GM19438 (cell line): ENCODE data around the gene RNF8.
"Not testable (repeated sequence)": the region's sequence is repeated elsewhere in the genome, so short reads cannot be mapped to it uniquely, and the experiment has no call there.

Experiments
- ATAC-seq: cut with Tn5 transposase; IDR thresholded peaks from one replicate; pipeline ENCODE4 v1.9.1; 2021; ENCODE audit warnings: low read depth; ENCODE audit not compliant: unreplicated experiment

The RNF8 gene

DNA sequence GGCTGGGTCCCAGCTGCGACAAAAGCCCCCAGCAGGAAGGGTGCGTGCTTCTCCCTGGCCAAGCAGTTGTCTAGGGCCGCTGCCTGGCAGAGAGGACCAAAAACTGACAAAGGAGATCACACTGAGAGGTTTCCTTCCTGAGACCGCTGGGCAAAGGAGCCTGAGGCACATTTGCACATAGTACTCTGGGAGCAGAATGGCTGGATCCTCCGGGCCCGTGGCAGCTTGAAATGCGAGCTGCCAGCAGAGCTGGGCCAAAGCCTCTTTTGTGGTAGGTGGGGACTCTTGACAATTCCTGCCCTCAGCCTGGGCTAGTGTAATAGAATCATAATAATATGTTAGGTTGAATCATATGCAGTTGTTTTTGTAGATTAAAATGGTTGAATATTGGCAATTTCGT is 33.1 kb upstream of the RNF8 start:
- no peak for ATAC-seq

DNA sequence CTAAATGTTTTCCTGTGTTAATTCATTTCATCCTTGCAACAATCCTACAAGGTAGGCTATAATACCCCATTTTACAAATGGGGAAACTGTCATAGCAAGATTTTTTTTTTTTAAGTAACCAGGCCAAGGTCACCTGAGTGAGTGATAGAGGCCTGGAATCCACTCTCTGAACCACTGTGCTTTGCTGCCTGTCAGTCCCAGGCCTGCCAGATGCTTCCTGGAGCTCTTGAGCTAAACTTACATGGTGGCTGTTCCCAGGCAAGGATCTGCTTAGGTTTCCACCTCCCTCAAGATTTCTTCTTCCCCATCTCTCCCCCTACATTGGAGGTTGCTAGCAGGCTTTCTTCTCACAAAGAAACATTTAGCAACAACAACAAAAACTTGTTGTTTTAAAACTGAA is 32.7 kb upstream of the RNF8 start:
- ATAC-seq, result no peak

GRCh38 chr6:37321516-37322415 is 32.0 kb upstream of the RNF8 start:
- ATAC-seq, result no peak

DNA sequence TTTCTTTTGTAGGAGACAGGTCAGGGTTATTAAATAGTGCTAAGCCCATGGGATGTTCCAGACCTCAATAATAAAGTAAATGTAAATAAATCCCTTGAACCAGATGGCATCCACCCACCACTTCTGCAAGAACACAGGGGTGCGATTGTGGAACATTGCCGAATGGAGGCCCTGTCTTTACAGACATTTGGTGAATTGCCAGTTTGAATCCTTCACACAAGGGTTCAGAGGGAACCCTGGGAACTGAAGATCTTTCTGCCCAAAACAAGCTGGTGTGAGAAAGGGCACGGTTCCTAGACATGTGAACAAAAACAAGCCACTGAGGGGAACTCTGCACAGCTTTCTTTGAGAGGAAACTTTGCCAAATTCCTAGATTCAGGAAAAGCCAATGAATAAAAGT is 30.2 kb upstream of the RNF8 start:
- no peak for ATAC-seq

DNA sequence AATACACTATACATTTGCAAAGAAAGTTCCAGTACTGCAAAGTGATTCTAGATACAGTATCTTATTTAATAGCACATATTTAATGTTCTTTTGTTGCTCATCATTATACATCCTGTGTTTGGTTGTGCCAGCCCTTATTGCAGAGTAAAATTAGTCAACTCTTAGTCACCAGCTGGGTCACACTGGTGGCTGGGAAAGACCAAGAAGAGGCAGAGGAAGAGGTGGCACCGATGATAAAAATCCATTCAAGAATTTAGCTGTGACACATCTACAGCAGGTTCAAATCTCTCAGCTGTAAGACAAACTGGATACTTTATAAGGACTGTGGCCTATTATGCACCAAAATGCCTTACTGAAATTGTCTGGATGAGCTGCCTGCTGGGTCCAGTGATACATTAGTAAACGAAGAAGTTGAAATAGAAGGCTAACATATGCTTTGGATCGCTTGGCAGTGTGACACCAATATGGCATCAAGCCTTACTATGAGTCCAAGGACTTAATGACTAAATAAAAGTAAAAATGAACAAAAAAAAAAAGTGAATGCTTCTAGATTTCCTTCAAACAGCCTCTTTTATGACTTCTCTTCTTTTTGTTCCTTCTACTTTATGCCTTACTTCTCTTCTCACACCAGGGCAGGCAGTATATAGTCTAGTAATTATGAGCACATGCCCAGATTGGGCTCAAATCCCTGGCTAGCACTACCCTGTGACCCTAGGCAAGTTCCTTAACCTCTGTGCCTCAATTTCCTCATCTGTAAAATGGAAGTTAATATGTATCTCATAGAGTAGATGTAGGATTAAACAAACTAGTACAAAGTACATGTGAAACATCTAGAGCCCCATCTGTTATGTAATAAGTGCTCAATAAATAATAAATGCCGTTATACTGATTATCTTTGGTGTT is 29.4 kb upstream of the RNF8 start:
- ATAC-seq, result no peak

DNA sequence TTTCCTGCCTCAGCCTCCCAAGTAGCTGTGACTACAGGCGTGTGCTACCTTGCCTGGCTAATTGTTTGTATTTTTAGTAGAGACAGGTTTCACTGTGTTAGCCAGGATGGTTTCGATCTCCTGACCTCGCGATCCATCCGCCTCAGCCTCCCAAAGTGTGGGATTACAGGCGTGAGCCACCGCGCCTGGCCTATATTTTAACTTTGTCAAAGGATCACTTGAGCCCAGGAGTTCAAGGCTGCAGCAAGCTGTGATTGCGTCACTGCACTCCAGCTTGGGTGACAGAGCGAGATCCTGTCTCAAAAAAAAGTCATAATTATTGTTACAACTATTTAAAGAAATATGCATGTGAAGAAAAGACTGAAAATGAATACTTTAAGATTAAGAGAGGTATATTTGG is 23.4 kb upstream of the RNF8 start:
- ATAC-seq, result not testable (repeated sequence)

DNA sequence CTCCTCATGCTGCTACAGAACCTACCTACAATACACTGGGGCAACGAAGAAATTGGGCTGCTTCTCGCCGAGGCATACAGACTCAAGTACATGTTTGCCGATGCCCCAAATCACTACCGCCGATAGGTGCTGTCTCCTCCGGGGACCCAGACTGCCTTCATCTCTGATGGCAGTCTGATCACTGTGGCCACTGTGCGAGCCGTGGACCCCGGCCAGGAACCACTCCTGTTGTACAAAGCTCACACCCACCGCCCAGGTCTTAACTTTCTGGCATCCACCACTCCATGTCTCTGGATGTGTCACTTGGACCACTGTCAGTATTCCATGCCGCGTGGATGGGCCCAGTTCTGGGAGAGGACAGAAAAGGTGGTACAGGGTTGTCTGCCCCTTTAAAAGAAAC is 22.7 kb upstream of the RNF8 start:
- no peak for ATAC-seq

- no peak for ATAC-seq
These were observed 20.9 kb upstream of the RNF8 start for GRCh38 chr6:37332894-37333293.

GRCh38 chr6:37334047-37334446 is 19.7 kb upstream of the RNF8 start:
- no peak for ATAC-seq

GRCh38 chr6:37338317-37338716 is 15.5 kb upstream of the RNF8 start:
- ATAC-seq, result not testable (repeated sequence)

- ATAC-seq, result no peak
These were observed 15.0 kb upstream of the RNF8 start for GRCh38 chr6:37338745-37339255.

DNA sequence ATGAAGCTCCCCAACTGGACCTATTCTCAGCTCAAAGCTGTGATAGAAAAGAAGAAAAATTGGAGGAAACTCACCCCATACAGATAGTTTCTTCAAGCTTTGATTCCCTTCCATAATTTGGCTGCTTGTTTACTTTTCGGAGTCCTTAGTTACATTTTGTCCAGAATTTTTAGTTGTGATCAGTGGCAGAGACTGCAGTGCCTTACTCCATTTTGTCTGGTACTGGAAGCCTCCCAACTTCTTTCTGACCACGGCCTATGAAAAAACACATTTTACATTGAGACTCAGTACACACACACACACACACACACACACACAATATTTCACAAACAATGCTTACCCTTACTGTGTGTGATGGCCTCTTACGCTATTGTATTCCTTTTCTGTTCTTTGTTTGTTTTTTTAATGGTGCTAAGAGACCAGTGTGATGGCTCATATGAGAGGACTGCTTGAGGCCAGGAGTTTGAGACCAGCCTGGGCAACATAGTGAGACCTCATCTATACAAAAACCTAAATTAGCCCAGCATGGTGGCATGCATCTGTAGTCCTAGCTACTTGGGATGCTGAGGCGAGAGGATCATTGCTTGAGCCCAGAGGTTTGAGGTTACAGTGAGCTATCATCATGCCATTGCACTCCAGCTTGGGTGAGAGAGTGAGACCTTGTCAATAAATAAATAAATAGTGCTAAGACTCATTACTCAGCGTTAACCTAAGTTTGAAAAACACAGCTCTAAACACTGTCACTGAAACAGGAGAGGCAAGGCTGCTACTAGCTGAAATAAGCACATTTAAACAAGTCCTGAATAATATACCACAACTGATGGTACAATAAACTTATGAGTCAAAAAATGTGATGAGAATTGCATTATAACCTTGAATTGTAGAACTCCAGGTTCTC is 13.8 kb upstream of the RNF8 start:
- ATAC-seq, result no peak

GRCh38 chr6:37340639-37340943 is 13.2 kb upstream of the RNF8 start:
- ATAC-seq, result no peak

DNA sequence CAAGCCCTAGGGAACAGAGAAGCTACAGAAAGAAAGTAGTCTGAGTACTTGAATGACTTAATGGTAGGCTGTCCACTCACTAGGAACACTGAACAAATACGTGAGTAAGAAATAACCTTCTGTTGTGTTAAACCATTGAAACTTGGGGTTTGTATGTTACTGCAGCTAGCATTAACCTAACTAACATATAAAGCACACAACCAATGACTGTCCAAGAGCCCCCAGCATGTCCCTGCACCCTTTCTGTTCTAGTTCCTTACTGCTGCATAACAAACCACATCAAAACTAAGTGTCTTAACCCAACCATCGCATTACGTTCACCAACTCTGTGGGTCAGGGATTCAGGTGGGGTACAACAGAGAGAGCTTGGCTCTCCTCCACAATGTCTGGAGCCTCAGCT is 10.5 kb upstream of the RNF8 start:
- no peak for ATAC-seq

DNA sequence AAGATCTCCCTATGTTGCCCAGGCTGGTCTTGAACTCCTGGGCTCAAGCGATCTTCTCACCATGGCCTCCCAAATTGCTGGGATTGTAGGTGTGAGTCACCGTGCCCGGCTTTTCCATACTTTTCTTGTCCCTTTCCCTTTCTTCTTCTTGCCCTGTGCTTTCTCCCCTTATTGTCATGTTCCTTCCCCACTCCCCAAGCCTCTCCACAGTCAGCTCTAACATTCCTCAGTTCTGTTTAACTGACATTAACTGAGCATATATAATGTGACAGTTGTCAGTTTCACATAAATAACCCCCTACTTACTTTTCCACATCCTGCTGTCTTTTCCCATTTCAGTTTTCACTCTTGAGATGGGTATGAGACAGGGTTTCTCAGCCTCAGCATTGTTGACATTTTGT is 9.5 kb upstream of the RNF8 start:
- no peak for ATAC-seq

DNA sequence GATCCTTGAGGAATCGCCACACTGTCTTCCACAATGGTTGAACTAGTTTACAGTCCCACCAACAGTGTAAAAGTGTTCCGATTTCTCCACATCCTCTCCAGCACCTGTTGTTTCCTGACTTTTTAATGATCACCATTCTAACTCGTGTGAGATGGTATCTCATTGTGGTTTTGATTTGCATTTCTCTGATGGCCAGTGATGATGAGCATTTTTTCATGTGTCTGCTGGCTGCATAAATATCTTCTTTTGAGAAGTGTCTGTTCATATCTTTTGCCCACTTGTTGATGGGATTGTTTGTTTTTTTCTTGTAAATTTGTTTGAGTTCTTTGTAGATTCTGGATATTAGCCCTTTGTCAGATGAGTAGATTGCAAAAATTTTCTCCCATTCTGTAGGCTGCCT is 8.0 kb upstream of the RNF8 start:
- ATAC-seq, result not testable (repeated sequence)

- ATAC-seq, result no peak
These were observed 6.6 kb upstream of the RNF8 start for GRCh38 chr6:37347177-37347576.

DNA sequence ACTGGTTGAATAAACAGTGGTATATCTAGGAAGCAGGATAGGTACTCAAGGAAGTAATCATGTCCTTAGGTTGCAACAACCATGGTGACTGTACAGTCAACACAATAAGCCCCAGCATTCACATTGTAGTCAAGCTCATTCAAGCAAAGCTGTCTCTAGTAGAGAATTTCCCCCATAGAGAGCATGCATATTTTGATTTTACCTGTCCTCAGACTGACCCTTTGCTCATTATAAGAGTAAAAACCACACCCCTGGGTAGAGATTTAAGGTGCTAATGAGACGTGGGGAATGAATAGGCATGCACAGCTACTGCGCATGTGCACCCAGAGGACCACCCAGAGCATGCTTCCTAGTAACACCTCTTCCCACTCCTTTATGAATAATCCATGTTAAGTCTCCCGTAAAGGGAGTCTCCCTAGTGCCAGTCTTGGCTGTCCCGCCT is 6.1 kb upstream of the RNF8 start:
- no peak for ATAC-seq

GRCh38 chr6:37351027-37351426 is 2.8 kb upstream of the RNF8 start:
- ATAC-seq, result no peak

GRCh38 chr6:37352384-37352783 is 1.4 kb upstream of the RNF8 start:
- no peak for ATAC-seq
